ENCODE results near the gene NPFFR1.

The NPFFR1 gene

GRCh38 chr10:70233109-70233938, 50.5 kb downstream of the NPFFR1 start, which contains the start of gene PPA1 (continued):
- TF ChIP-seq, protein P1, sequence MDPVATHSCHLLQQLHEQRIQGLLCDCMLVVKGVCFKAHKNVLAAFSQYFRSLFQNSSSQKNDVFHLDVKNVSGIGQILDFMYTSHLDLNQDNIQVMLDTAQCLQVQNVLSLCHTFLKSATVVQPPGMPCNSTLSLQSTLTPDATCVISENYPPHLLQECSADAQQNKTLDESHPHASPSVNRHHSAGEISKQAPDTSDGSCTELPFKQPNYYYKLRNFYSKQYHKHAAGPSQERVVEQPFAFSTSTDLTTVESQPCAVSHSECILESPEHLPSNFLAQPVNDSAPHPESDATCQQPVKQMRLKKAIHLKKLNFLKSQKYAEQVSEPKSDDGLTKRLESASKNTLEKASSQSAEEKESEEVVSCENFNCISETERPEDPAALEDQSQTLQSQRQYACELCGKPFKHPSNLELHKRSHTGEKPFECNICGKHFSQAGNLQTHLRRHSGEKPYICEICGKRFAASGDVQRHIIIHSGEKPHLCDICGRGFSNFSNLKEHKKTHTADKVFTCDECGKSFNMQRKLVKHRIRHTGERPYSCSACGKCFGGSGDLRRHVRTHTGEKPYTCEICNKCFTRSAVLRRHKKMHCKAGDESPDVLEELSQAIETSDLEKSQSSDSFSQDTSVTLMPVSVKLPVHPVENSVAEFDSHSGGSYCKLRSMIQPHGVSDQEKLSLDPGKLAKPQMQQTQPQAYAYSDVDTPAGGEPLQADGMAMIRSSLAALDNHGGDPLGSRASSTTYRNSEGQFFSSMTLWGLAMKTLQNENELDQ (tag by site-specific recombination; IDR thresholded peaks at IDR 0.05; ENCODE audit: low read depth), result no peak
- TF ChIP-seq ZNF121 (tag by site-specific recombination; IDR thresholded peaks at IDR 0.05) (0 out of 2 replicates have a peak, but pooled peaks have one; percentile 7), ZFHX2 (tag by site-specific recombination; conservative IDR thresholded peaks at IDR 0.05) (no peak; the same call in 1 of the 2 replicates), ZNF114 (tag by site-specific recombination; IDR thresholded peaks at IDR 0.05) (no peak), HOXA7 (CRISPR knock-in tag; IDR thresholded peaks at IDR 0.05; ENCODE audit: borderline replicate concordance) (no peak), ZNF768 (tag by site-specific recombination; IDR thresholded peaks at IDR 0.05) (peak; percentile 9; the same call in 1 of the 2 replicates), ZNF658 (tag by site-specific recombination; IDR thresholded peaks at IDR 0.05) (no peak), PRDM2 (tag by site-specific recombination; IDR thresholded peaks at IDR 0.05; ENCODE audit: borderline replicate concordance) (no peak), ZNF623 (tag by site-specific recombination; IDR thresholded peaks at IDR 0.05) (no peak), ZNF223 (tag by site-specific recombination; IDR thresholded peaks at IDR 0.05) (no peak), ZNF624 (tag by site-specific recombination; IDR thresholded peaks at IDR 0.05) (no peak), ZNF248 (tag by site-specific recombination; IDR thresholded peaks at IDR 0.05) (no peak), PRDM6 (tag by site-specific recombination; IDR thresholded peaks at IDR 0.05) (no peak)
- TF ChIP-seq, protein P2, sequence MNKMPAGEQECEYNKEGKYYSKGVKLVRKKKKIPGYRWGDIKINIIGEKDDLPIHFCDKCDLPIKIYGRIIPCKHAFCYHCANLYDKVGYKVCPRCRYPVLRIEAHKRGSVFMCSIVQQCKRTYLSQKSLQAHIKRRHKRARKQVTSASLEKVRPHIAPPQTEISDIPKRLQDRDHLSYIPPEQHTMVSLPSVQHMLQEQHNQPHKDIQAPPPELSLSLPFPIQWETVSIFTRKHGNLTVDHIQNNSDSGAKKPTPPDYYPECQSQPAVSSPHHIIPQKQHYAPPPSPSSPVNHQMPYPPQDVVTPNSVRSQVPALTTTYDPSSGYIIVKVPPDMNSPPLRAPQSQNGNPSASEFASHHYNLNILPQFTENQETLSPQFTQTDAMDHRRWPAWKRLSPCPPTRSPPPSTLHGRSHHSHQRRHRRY (tag by site-specific recombination; IDR thresholded peaks at IDR 0.05), result no peak
- TF ChIP-seq, protein P3, sequence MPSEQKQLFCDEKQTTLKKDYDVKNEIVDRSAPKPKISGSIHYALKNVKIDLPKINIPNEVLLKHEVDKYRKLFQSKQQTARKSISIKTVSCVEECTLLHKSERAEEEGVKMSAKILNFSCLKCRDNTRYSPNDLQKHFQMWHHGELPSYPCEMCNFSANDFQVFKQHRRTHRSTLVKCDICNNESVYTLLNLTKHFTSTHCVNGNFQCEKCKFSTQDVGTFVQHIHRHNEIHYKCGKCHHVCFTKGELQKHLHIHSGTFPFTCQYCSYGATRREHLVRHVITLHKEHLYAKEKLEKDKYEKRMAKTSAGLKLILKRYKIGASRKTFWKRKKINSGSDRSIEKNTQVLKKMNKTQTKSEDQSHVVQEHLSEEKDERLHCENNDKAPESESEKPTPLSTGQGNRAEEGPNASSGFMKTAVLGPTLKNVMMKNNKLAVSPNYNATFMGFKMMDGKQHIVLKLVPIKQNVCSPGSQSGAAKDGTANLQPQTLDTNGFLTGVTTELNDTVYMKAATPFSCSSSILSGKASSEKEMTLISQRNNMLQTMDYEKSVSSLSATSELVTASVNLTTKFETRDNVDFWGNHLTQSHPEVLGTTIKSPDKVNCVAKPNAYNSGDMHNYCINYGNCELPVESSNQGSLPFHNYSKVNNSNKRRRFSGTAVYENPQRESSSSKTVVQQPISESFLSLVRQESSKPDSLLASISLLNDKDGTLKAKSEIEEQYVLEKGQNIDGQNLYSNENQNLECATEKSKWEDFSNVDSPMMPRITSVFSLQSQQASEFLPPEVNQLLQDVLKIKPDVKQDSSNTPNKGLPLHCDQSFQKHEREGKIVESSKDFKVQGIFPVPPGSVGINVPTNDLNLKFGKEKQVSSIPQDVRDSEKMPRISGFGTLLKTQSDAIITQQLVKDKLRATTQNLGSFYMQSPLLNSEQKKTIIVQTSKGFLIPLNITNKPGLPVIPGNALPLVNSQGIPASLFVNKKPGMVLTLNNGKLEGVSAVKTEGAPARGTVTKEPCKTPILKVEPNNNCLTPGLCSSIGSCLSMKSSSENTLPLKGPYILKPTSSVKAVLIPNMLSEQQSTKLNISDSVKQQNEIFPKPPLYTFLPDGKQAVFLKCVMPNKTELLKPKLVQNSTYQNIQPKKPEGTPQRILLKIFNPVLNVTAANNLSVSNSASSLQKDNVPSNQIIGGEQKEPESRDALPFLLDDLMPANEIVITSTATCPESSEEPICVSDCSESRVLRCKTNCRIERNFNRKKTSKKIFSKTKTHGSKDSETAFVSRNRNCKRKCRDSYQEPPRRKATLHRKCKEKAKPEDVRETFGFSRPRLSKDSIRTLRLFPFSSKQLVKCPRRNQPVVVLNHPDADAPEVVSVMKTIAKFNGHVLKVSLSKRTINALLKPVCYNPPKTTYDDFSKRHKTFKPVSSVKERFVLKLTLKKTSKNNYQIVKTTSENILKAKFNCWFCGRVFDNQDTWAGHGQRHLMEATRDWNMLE (tag by site-specific recombination; conservative IDR thresholded peaks at IDR 0.05; ENCODE audit: low read depth), result 0 out of 2 replicates have a peak, but pooled peaks have one; percentile 16
- TF ChIP-seq, protein P4, sequence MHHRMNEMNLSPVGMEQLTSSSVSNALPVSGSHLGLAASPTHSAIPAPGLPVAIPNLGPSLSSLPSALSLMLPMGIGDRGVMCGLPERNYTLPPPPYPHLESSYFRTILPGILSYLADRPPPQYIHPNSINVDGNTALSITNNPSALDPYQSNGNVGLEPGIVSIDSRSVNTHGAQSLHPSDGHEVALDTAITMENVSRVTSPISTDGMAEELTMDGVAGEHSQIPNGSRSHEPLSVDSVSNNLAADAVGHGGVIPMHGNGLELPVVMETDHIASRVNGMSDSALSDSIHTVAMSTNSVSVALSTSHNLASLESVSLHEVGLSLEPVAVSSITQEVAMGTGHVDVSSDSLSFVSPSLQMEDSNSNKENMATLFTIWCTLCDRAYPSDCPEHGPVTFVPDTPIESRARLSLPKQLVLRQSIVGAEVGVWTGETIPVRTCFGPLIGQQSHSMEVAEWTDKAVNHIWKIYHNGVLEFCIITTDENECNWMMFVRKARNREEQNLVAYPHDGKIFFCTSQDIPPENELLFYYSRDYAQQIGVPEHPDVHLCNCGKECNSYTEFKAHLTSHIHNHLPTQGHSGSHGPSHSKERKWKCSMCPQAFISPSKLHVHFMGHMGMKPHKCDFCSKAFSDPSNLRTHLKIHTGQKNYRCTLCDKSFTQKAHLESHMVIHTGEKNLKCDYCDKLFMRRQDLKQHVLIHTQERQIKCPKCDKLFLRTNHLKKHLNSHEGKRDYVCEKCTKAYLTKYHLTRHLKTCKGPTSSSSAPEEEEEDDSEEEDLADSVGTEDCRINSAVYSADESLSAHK (tag by site-specific recombination; IDR thresholded peaks at IDR 0.05), result no peak
- TF ChIP-seq, protein P5, sequence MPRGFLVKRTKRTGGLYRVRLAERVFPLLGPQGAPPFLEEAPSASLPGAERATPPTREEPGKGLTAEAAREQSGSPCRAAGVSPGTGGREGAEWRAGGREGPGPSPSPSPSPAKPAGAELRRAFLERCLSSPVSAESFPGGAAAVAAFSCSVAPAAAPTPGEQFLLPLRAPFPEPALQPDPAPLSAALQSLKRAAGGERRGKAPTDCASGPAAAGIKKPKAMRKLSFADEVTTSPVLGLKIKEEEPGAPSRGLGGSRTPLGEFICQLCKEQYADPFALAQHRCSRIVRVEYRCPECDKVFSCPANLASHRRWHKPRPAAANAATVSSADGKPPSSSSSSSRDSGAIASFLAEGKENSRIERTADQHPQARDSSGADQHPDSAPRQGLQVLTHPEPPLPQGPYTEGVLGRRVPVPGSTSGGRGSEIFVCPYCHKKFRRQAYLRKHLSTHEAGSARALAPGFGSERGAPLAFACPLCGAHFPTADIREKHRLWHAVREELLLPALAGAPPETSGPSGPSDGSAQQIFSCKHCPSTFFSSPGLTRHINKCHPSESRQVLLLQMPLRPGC (tag by site-specific recombination; IDR thresholded peaks at IDR 0.05), result peak; percentile 34; the same call in 1 of the 2 replicates

Measured in HEK293 (cell line).